SK-N-SH (cell line): ENCODE results near the gene ISG20. TPM values are rescaled to one million over a fixed set of nuclear protein-coding genes. Genes with fewer than 3 reads are reported as not detected.

Experiments used
- CTCF ChIA-PET: fragments of 300-600, 350-600 bp; formaldehyde crosslinking; extraction: SDS; loops from one replicate; lab custom pipeline; 2021; lab: Yijun Ruan, JAX
- POLR2A ChIA-PET: fragments of 350-600 bp; sonication (Branson Sonifier 250); formaldehyde crosslinking; extraction: SDS; loops from one replicate; lab custom pipeline; 2020; ENCODE audit warnings: antibody characterized with exemption, inconsistent platforms; lab: Yijun Ruan, JAX
- DNase-seq: peaks from one replicate; pipeline ENCODE4 v3.0.0; 2012
- H2AFZ ChIP-seq: fragments of 200-600 bp; sonication (generic); 2 replicates; pipeline ENCODE4 v1.8.1; 2016; ENCODE audit warnings: antibody characterized with exemption, mild to moderate bottlenecking, low read depth
- H3F3A ChIP-seq: fragments of 200-600 bp; sonication (generic); replicated peaks from 2 replicates; pipeline ENCODE3; 2016; ENCODE audit warnings: antibody characterized with exemption, mild to moderate bottlenecking; ENCODE audit not compliant: insufficient read depth
- H3K27ac ChIP-seq, 2 experiments: fragments of 200-500 bp in 1 of 2; fragments of 200-600 bp in 1 of 2; sonication (Bioruptor generic) in 1 of 2; sonication (generic), shearing (Covaris generic) in 1 of 2; 2 replicates each; pipeline versions ENCODE4 v1.5.1 to v1.6.1; 2014 to 2016; ENCODE audit warnings: low read depth in 2 of 2, inconsistent platforms in 1 of 2, low read length in 1 of 2, mild to moderate bottlenecking in 1 of 2, mixed read lengths in 1 of 2
- H3K27me3 ChIP-seq: fragments of 200-600 bp; sonication (generic), shearing (Covaris generic); 2 replicates; pipeline ENCODE4 v1.6.1; 2016; ENCODE audit warnings: mixed run types; ENCODE audit not compliant: insufficient read depth
- H3K36me3 ChIP-seq, 2 experiments: fragments of 200-500 bp in 1 of 2; fragments of 200-600 bp in 1 of 2; sonication (Bioruptor generic) in 1 of 2; sonication (generic) in 1 of 2; replicated peaks in 1 of 2; 2 replicates each; pipeline versions ENCODE3 to v1.5.1; 2014 to 2016; ENCODE audit warnings: low read length in 1 of 2, mild to moderate bottlenecking in 1 of 2; ENCODE audit not compliant: insufficient read depth in 2 of 2, control insufficient read depth in 1 of 2
- H3K4me1 ChIP-seq, 2 experiments: fragments of 200-500 bp in 1 of 2; fragments of 200-600 bp in 1 of 2; sonication (Bioruptor generic) in 1 of 2; sonication (generic), shearing (Covaris generic) in 1 of 2; 2 replicates each; pipeline versions ENCODE4 v1.5.1 to v1.6.1; 2014 to 2016; ENCODE audit warnings: low read depth in 1 of 2, low read length in 1 of 2, mixed run types in 1 of 2; ENCODE audit not compliant: insufficient read depth in 2 of 2, control insufficient read depth in 1 of 2
- H3K4me2 ChIP-seq: fragments of 200-600 bp; sonication (generic), shearing (Covaris generic); 2 replicates; pipeline ENCODE4 v1.6.1; 2017; ENCODE audit warnings: mixed run types
- H3K4me3 ChIP-seq, 2 experiments: fragments of 200-500 bp in 1 of 2; fragments of 200-600 bp in 1 of 2; sonication (Bioruptor generic) in 1 of 2; sonication (generic), shearing (Covaris generic) in 1 of 2; 2 replicates each; pipeline versions ENCODE4 v1.5.1 to v1.8.1; 2014 to 2016; ENCODE audit warnings: low read depth in 2 of 2, inconsistent platforms in 1 of 2, low read length in 1 of 2, mild to moderate bottlenecking in 1 of 2, mixed read lengths in 1 of 2, moderate library complexity in 1 of 2
- H3K79me2 ChIP-seq: fragments of 200-600 bp; sonication (generic); 2 replicates; pipeline ENCODE4 v1.8.1; 2017; ENCODE audit warnings: mild to moderate bottlenecking; ENCODE audit not compliant: insufficient read depth
- H3K9ac ChIP-seq: fragments of 200-600 bp; sonication (generic); 2 replicates; pipeline ENCODE4 v1.6.1; 2017; ENCODE audit warnings: mixed run types
- H3K9me2 ChIP-seq: fragments of 200-600 bp; sonication (generic); 2 replicates; pipeline ENCODE4 v1.6.1; 2017; ENCODE audit warnings: mixed run types
- H3K9me3 ChIP-seq: fragments of 200-600 bp; sonication (generic); 2 replicates; pipeline ENCODE4 v1.6.1; 2017; ENCODE audit warnings: mixed run types, mild to moderate bottlenecking, moderate library complexity
- H4K20me1 ChIP-seq: fragments of 200-600 bp; sonication (generic); 2 replicates; pipeline ENCODE4 v1.6.1; 2017; ENCODE audit warnings: mild to moderate bottlenecking, mixed run types; ENCODE audit not compliant: insufficient read depth
- CTCF ChIP-seq: fragments of 200-600 bp; sonication (generic); IDR thresholded peaks from 2 replicates; pipeline ENCODE4 v1.6.1; 2017; ENCODE audit warnings: antibody characterized with exemption, mild to moderate bottlenecking, moderate library complexity
- ELF1 ChIP-seq: IDR thresholded peaks from 2 replicates; pipeline ENCODE4 v1.4.0; 2012
- EP300 ChIP-seq, 2 experiments: IDR thresholded peaks; 2 replicates each; pipeline versions ENCODE4 v1.4.0 to v1.6.1; 2012; ENCODE audit warnings: borderline replicate concordance in 1 of 2, low read depth in 1 of 2, low read length in 1 of 2
- JUND ChIP-seq: IDR thresholded peaks from 2 replicates; pipeline ENCODE4 v1.4.0; 2012
- NFIC ChIP-seq: IDR thresholded peaks from 2 replicates; pipeline ENCODE4 v1.4.0; 2012; ENCODE audit warnings: borderline replicate concordance
- NRF1 ChIP-seq: IDR thresholded peaks from 2 replicates; pipeline ENCODE4 v1.6.1; 2012; ENCODE audit warnings: low read depth, mild to moderate bottlenecking, low read length
- POLR2AphosphoS5 ChIP-seq: IDR thresholded peaks from 2 replicates; pipeline ENCODE4 v1.6.1; 2012; ENCODE audit warnings: low read depth, low read length
- RAD21 ChIP-seq: IDR thresholded peaks from 2 replicates; pipeline ENCODE4 v1.6.1; 2012; ENCODE audit warnings: mild to moderate bottlenecking, low read length
- RFX5 ChIP-seq: IDR thresholded peaks from 2 replicates; pipeline ENCODE4 v1.6.1; 2012; ENCODE audit warnings: mild to moderate bottlenecking, improper control_type of control experiment, low read length
- RXRA ChIP-seq: IDR thresholded peaks from 2 replicates; pipeline ENCODE4 v1.4.0; 2012; ENCODE audit warnings: low read depth, mild to moderate bottlenecking, borderline replicate concordance
- SIN3A ChIP-seq: IDR thresholded peaks from 2 replicates; pipeline ENCODE4 v1.6.1; 2012; ENCODE audit warnings: low read depth, mild to moderate bottlenecking, low read length, moderate library complexity, borderline replicate concordance
- TEAD4 ChIP-seq: IDR thresholded peaks from 2 replicates; pipeline ENCODE4 v1.4.0; 2012; ENCODE audit warnings: mild to moderate bottlenecking, borderline replicate concordance; ENCODE audit not compliant: insufficient read depth
- WGBS: methylation state at CpG from one replicate; pipeline ENCODE4 v1.1.6; 2017; ENCODE audit warnings: low lambda C conversion rate; 5-methylcytosine and 5-hydroxymethylcytosine counted together
- polyA plus RNA-seq, 3 experiments: library from polyadenylated mRNA; depleted of rRNA; stranded (reverse); fragments of >200 nt; gene quantifications; 2 replicates each; pipeline ENCODE4 v1.2.3, GENCODE V29; 2012
- TF ChIP-seq, protein P1 (sequence below): IDR thresholded peaks from 2 replicates; pipeline ENCODE4; 2012
- TF ChIP-seq, protein P2 (sequence below): IDR thresholded peaks from 2 replicates; pipeline ENCODE4 v1.4.0; 2012; ENCODE audit warnings: low read depth, borderline replicate concordance
- TF ChIP-seq, protein P3 (sequence below): fragments of 150-350 bp; IDR thresholded peaks from 2 replicates; pipeline ENCODE4 v1.6.1; 2016; ENCODE audit warnings: mild to moderate bottlenecking, low read depth, low read length

Gene ISG20
- polyA plus RNA-seq, 1 of the 3 experiments (the other 2 are of a cell fraction): 2.0 TPM

- no peak overlapping the region for H2AFZ ChIP-seq
- POLR2A ChIA-PET: no interaction called here
Observed at GRCh38 chr15:88681610-88682221, 42.9 kb downstream of the ISG20 start.

GRCh38 chr15:88684345-88684744, 45.5 kb downstream of the ISG20 start:
- H3F3A ChIP-seq: no peaks in the 10 kb centered on the region
- CTCF ChIA-PET: interaction anchor here (1.5 kb wide), 1 partner anchor 27 kb away, joined by 5 read pairs; no protein-coding TSS in a partner anchor
- WGBS: 42% methylated on average over 3 of the region's 3 CpGs
- POLR2A ChIA-PET: no interaction called here
- no peaks in the 10 kb centered on the region for H3K36me3 ChIP-seq
- H3K9me3 ChIP-seq: no peaks in the 10 kb centered on the region
- DNase-seq: no peak
- no peak overlapping the region for H3K4me2 ChIP-seq
- H3K27ac ChIP-seq: no peak overlapping the region
- H4K20me1 ChIP-seq: no peaks in the 10 kb centered on the region
- no peak overlapping the region for H2AFZ ChIP-seq
- no peak overlapping the region for H3K9ac ChIP-seq
- peaks cover 0 to 10% of the 10 kb centered on the region in 2 experiments; a peak in 1 of 4 replicates for H3K4me1 ChIP-seq
- H3K9me2 ChIP-seq: no peaks in the 10 kb centered on the region
- H3K4me3 ChIP-seq: no peak overlapping the region
- no peaks in the 10 kb centered on the region for H3K79me2 ChIP-seq
- H3K27me3 ChIP-seq: no peaks in the 10 kb centered on the region; the same call in 1 of the 2 replicates
- no peak for TF ChIP-seq CTCF
- no peak for TF ChIP-seq NFIC
- TF ChIP-seq NRF1: no peak
- no peak for TF ChIP-seq RFX5
- TF ChIP-seq RAD21: no peak
- TF ChIP-seq SIN3A: no peak
- TF ChIP-seq, protein P1, sequence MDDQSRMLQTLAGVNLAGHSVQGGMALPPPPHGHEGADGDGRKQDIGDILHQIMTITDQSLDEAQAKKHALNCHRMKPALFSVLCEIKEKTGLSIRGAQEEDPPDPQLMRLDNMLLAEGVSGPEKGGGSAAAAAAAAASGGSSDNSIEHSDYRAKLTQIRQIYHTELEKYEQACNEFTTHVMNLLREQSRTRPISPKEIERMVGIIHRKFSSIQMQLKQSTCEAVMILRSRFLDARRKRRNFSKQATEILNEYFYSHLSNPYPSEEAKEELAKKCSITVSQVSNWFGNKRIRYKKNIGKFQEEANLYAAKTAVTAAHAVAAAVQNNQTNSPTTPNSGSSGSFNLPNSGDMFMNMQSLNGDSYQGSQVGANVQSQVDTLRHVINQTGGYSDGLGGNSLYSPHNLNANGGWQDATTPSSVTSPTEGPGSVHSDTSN: no peak
- no peak for TF ChIP-seq RXRA
- TF ChIP-seq JUND: no peak
- TF ChIP-seq, protein P2, sequence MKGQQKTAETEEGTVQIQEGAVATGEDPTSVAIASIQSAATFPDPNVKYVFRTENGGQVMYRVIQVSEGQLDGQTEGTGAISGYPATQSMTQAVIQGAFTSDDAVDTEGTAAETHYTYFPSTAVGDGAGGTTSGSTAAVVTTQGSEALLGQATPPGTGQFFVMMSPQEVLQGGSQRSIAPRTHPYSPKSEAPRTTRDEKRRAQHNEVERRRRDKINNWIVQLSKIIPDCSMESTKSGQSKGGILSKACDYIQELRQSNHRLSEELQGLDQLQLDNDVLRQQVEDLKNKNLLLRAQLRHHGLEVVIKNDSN: no peak
- no peak for TF ChIP-seq POLR2AphosphoS5
- TF ChIP-seq EP300 (IDR thresholded peaks at IDR 0.05; ENCODE audit: borderline replicate concordance in 1 of 2, low read depth in 1 of 2, low read length in 1 of 2): no peak

More at GRCh38 chr15:88681610-88682221, 42.9 kb downstream of the ISG20 start:
- H3K4me3 ChIP-seq: no peak overlapping the region
- H3K27ac ChIP-seq: no peak overlapping the region; a peak in 1 of 4 replicates
- 62% methylated on average over 7 of the region's 13 CpGs for WGBS
- H3K9me2 ChIP-seq: no peaks in the 10 kb centered on the region
- DNase-seq: peak; percentile 51
- H3K79me2 ChIP-seq: no peaks in the 10 kb centered on the region
- no peaks in the 10 kb centered on the region; the same call in 1 of the 2 replicates for H3K27me3 ChIP-seq
- H3F3A ChIP-seq: no peaks in the 10 kb centered on the region
- no peak overlapping the region for H3K9ac ChIP-seq
- H3K4me1 ChIP-seq: peaks cover 0 to 10% of the 10 kb centered on the region in 2 experiments; a peak in 1 of 4 replicates
- H3K4me2 ChIP-seq: no peak overlapping the region
- no peaks in the 10 kb centered on the region for H4K20me1 ChIP-seq
- H3K9me3 ChIP-seq: no peaks in the 10 kb centered on the region
- TF ChIP-seq TEAD4 (no peak), ELF1 (no peak), SIN3A (no peak), JUND (no peak), RFX5 (no peak), POLR2AphosphoS5 (no peak), CTCF (no peak)
- TF ChIP-seq, protein P3, sequence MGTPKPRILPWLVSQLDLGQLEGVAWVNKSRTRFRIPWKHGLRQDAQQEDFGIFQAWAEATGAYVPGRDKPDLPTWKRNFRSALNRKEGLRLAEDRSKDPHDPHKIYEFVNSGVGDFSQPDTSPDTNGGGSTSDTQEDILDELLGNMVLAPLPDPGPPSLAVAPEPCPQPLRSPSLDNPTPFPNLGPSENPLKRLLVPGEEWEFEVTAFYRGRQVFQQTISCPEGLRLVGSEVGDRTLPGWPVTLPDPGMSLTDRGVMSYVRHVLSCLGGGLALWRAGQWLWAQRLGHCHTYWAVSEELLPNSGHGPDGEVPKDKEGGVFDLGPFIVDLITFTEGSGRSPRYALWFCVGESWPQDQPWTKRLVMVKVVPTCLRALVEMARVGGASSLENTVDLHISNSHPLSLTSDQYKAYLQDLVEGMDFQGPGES: no peak
- no peaks in the 10 kb centered on the region for H3K36me3 ChIP-seq
- CTCF ChIA-PET: interaction anchor here (1.4 to 3.8 kb wide), 2 partner anchors 12 to 25 kb away, joined by 3 to 25 read pairs; no protein-coding TSS in a partner anchor
